ENCODE results near the gene GALNT16.

The GALNT16 gene

GRCh38 chr14:69226178-69226577 is 33.8 kb upstream of the GALNT16 start:
- H3F3A ChIP-seq (ENCODE audit: insufficient read depth, low read length) = no peaks in the 10 kb centered on the region
- no peaks in the 10 kb centered on the region for H3K9me3 ChIP-seq (replicated peaks; ENCODE audit: insufficient read depth, low read length)
- H3K27me3 ChIP-seq (replicated peaks; ENCODE audit: insufficient read depth, low read length) = no peaks in the 10 kb centered on the region
- no peak for TF ChIP-seq CTCF (IDR thresholded peaks at IDR 0.05; ENCODE audit: low read length)
- TF ChIP-seq EZH2 (optimal IDR thresholded peaks at IDR 0.05; ENCODE audit: low read depth, low read length) = no peak
- no peak for TF ChIP-seq EZH2phosphoT487 (IDR thresholded peaks at IDR 0.05; ENCODE audit: low read length)
- H3K4me3 ChIP-seq (ENCODE audit: low read length) = no peak overlapping the region
- H3K79me2 ChIP-seq (ENCODE audit: low read length) = no peaks in the 10 kb centered on the region
- H3K4me1 ChIP-seq (ENCODE audit: low read length) = no peaks in the 10 kb centered on the region
- H3K36me3 ChIP-seq (replicated peaks; ENCODE audit: insufficient read depth, low read length) = no peaks in the 10 kb centered on the region
- no peaks in the 10 kb centered on the region for H3K9me2 ChIP-seq (replicated peaks; ENCODE audit: insufficient read depth, low read length)
- H3K27ac ChIP-seq (ENCODE audit: low read length) = no peak overlapping the region
- H2AFZ ChIP-seq (ENCODE audit: low read length) = no peak overlapping the region
- H4K20me1 ChIP-seq (ENCODE audit: insufficient read depth, low read length) = no peaks in the 10 kb centered on the region
- H3K9ac ChIP-seq (ENCODE audit: low read length) = no peak overlapping the region
- DNase-seq = no peak
- H3K4me2 ChIP-seq (ENCODE audit: low read depth, low read length) = no peak overlapping the region

- Histone ChIP-seq H3K4me2 (ENCODE audit: low read depth, low read length) (no peak overlapping the region), H2AFZ (ENCODE audit: low read length) (no peak overlapping the region), H3K9me3 (replicated peaks; ENCODE audit: insufficient read depth, low read length) (no peaks in the 10 kb centered on the region), H3K9me2 (replicated peaks; ENCODE audit: insufficient read depth, low read length) (no peaks in the 10 kb centered on the region), H3F3A (ENCODE audit: insufficient read depth, low read length) (no peaks in the 10 kb centered on the region), H3K4me3 (ENCODE audit: low read length) (no peak overlapping the region), H3K27ac (ENCODE audit: low read length) (no peak overlapping the region), H3K4me1 (ENCODE audit: low read length) (no peaks in the 10 kb centered on the region), H3K9ac (ENCODE audit: low read length) (no peak overlapping the region), H4K20me1 (ENCODE audit: insufficient read depth, low read length) (no peaks in the 10 kb centered on the region), H3K27me3 (replicated peaks; ENCODE audit: insufficient read depth, low read length) (no peaks in the 10 kb centered on the region), H3K79me2 (ENCODE audit: low read length) (no peaks in the 10 kb centered on the region), H3K36me3 (replicated peaks; ENCODE audit: insufficient read depth, low read length) (no peaks in the 10 kb centered on the region)
- TF ChIP-seq EZH2phosphoT487 (IDR thresholded peaks at IDR 0.05; ENCODE audit: low read length) (no peak), EZH2 (optimal IDR thresholded peaks at IDR 0.05; ENCODE audit: low read depth, low read length) (no peak), CTCF (IDR thresholded peaks at IDR 0.05; ENCODE audit: low read length) (no peak)
- no peak for DNase-seq
Observed at GRCh38 chr14:69226736-69227135, 33.2 kb upstream of the GALNT16 start.

DNA sequence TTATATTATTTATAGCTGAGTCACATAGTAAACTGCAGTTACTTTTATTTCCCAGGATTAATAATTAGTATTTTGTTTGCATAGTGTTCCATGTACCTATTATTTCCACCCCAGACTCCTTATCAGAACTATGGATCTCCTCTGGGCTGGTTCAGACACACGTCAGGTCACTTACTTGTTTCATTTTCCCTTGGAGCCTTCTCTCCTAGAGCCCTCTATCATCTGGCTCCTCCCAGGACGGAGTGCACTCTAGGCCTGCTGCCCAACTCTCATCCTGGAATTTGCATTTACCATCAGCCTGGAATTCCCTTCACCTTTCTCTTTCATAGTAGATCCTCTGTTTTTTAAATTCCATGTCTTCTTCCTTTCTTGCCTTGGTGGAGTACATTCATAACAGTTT is 28.5 kb upstream of the GALNT16 start:
- no peak overlapping the region for H3K27ac ChIP-seq (ENCODE audit: low read length)
- H3K27me3 ChIP-seq (replicated peaks; ENCODE audit: insufficient read depth, low read length) = no peaks in the 10 kb centered on the region
- no peaks in the 10 kb centered on the region for H3K36me3 ChIP-seq (replicated peaks; ENCODE audit: insufficient read depth, low read length)
- no peak overlapping the region for H3K9ac ChIP-seq (ENCODE audit: low read length)
- H3K4me1 ChIP-seq (ENCODE audit: low read length) = no peaks in the 10 kb centered on the region
- no peaks in the 10 kb centered on the region for H4K20me1 ChIP-seq (ENCODE audit: insufficient read depth, low read length)
- H3K4me2 ChIP-seq (ENCODE audit: low read depth, low read length) = no peak overlapping the region
- no peak overlapping the region for H2AFZ ChIP-seq (ENCODE audit: low read length)
- DNase-seq = no peak
- H3K79me2 ChIP-seq (ENCODE audit: low read length) = no peaks in the 10 kb centered on the region
- no peaks in the 10 kb centered on the region for H3F3A ChIP-seq (ENCODE audit: insufficient read depth, low read length)
- no peaks in the 10 kb centered on the region for H3K9me3 ChIP-seq (replicated peaks; ENCODE audit: insufficient read depth, low read length)
- no peak overlapping the region for H3K4me3 ChIP-seq (ENCODE audit: low read length)
- H3K9me2 ChIP-seq (replicated peaks; ENCODE audit: insufficient read depth, low read length) = no peaks in the 10 kb centered on the region
- TF ChIP-seq EZH2phosphoT487 (IDR thresholded peaks at IDR 0.05; ENCODE audit: low read length) (no peak), EZH2 (optimal IDR thresholded peaks at IDR 0.05; ENCODE audit: low read depth, low read length) (no peak)

DNA sequence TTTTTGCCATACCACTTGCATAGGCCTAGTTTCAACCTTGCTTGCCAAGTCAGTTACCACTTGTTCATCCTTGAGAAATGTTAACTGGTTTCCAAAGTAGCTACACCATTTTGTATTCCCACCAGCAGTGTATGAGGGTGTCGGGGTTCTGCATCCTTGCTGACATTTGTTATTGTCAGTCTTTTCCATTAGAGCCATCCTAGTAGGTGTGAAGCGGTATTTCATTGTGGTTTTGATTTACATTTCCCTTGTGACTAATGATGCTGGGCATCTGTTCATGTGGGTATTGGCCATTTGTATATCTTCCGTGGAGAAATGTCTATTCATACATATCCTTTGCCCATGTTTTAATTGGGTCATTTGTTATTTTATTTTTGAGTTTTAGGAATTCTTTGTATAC is 27.6 kb upstream of the GALNT16 start:
- no peaks in the 10 kb centered on the region for H3K9me3 ChIP-seq (replicated peaks; ENCODE audit: insufficient read depth, low read length)
- no peaks in the 10 kb centered on the region for H3F3A ChIP-seq (ENCODE audit: insufficient read depth, low read length)
- no peak for DNase-seq
- H3K36me3 ChIP-seq (replicated peaks; ENCODE audit: insufficient read depth, low read length) = no peaks in the 10 kb centered on the region
- H3K27me3 ChIP-seq (replicated peaks; ENCODE audit: insufficient read depth, low read length) = no peaks in the 10 kb centered on the region
- no peaks in the 10 kb centered on the region for H4K20me1 ChIP-seq (ENCODE audit: insufficient read depth, low read length)
- H3K4me3 ChIP-seq (ENCODE audit: low read length) = no peak overlapping the region
- TF ChIP-seq EZH2phosphoT487 (IDR thresholded peaks at IDR 0.05; ENCODE audit: low read length) (no peak), CTCF (IDR thresholded peaks at IDR 0.05; ENCODE audit: low read length) (no peak), EZH2 (optimal IDR thresholded peaks at IDR 0.05; ENCODE audit: low read depth, low read length) (no peak)
- H3K9ac ChIP-seq (ENCODE audit: low read length) = no peak overlapping the region
- no peak overlapping the region for H3K4me2 ChIP-seq (ENCODE audit: low read depth, low read length)
- no peaks in the 10 kb centered on the region for H3K9me2 ChIP-seq (replicated peaks; ENCODE audit: insufficient read depth, low read length)
- no peak overlapping the region for H3K27ac ChIP-seq (ENCODE audit: low read length)
- no peaks in the 10 kb centered on the region for H3K4me1 ChIP-seq (ENCODE audit: low read length)
- no peaks in the 10 kb centered on the region for H3K79me2 ChIP-seq (ENCODE audit: low read length)
- no peak overlapping the region for H2AFZ ChIP-seq (ENCODE audit: low read length)

Measured in MM.1S (cell line).